OCI-LY1 (cell line): ENCODE results near the gene RAPGEF6.
A peak's percentile ranks its signal among the peaks of the same experiment; 100 is the strongest.

Experiments
- H2AFZ ChIP-seq: fragments of 200-600 bp; sonication (generic), shearing (Covaris generic); 2 replicates; pipeline ENCODE4 v1.6.0; 2014; ENCODE audit warnings: antibody characterized with exemption, mild to moderate bottlenecking, low read length
- H3F3A ChIP-seq: fragments of 200-600 bp; sonication (generic), shearing (Covaris generic); 2 replicates; pipeline ENCODE4 v1.6.0; 2014; ENCODE audit warnings: mild to moderate bottlenecking, antibody characterized with exemption, low read length, moderate library complexity; ENCODE audit not compliant: insufficient read depth
- H3K27ac ChIP-seq: fragments of 200-600 bp; sonication (generic); 2 replicates; pipeline ENCODE4 v1.5.1; 2014; ENCODE audit warnings: low read length, mixed run types, mild to moderate bottlenecking, low read depth; ENCODE audit not compliant: poor library complexity, severe bottlenecking
- H3K27me3 ChIP-seq: fragments of 200-600 bp; sonication (generic); 2 replicates; pipeline ENCODE4 v1.6.0; 2014; ENCODE audit warnings: antibody characterized with exemption, mild to moderate bottlenecking, low read length, moderate library complexity; ENCODE audit not compliant: insufficient read depth
- H3K36me3 ChIP-seq: fragments of 200-600 bp; sonication (generic); 2 replicates; pipeline ENCODE4 v1.6.1; 2014; ENCODE audit warnings: mild to moderate bottlenecking, antibody characterized with exemption, low read length, moderate library complexity, mixed read lengths; ENCODE audit not compliant: insufficient read depth
- H3K4me1 ChIP-seq: fragments of 200-600 bp; sonication (generic); 2 replicates; pipeline ENCODE4 v1.5.1; 2014; ENCODE audit warnings: mild to moderate bottlenecking, low read length, moderate library complexity; ENCODE audit not compliant: insufficient read depth, severe bottlenecking
- H3K4me2 ChIP-seq: fragments of 200-600 bp; sonication (generic), shearing (Covaris generic); 2 replicates; pipeline ENCODE4 v1.6.1; 2014; ENCODE audit warnings: low read length
- H3K4me3 ChIP-seq: fragments of 200-600 bp; sonication (generic); 2 replicates; pipeline ENCODE4 v1.5.1; 2014; ENCODE audit warnings: low read length, low read depth, mild to moderate bottlenecking, mixed read lengths; ENCODE audit not compliant: poor library complexity, severe bottlenecking
- H3K79me2 ChIP-seq: fragments of 200-600 bp; shearing (Covaris generic); 2 replicates; pipeline ENCODE4 v1.6.1; 2016; ENCODE audit warnings: mixed run types, low read length, mixed read lengths; ENCODE audit not compliant: insufficient read depth
- H3K9ac ChIP-seq: fragments of 200-600 bp; sonication (generic), shearing (Covaris generic); 2 replicates; pipeline ENCODE4 v1.6.1; 2014; ENCODE audit warnings: mild to moderate bottlenecking, low read length, mixed read lengths
- H3K9me2 ChIP-seq: fragments of 200-600 bp; sonication (generic), shearing (Covaris generic); 2 replicates; pipeline ENCODE4 v1.6.1; 2014; ENCODE audit warnings: low read depth, mild to moderate bottlenecking, low read length, mixed read lengths
- H3K9me3 ChIP-seq: fragments of 200-600 bp; shearing (Covaris generic); 2 replicates; pipeline ENCODE4 v1.6.1; 2014; ENCODE audit warnings: low read length, mixed read lengths
- H4K20me1 ChIP-seq: fragments of 200-600 bp; sonication (generic), shearing (Covaris generic); 2 replicates; pipeline ENCODE4 v1.6.0; 2016; ENCODE audit warnings: mild to moderate bottlenecking, low read length; ENCODE audit not compliant: insufficient read depth
- EZH2 ChIP-seq: fragments of 200-600 bp; sonication (generic), shearing (Covaris generic); IDR thresholded peaks from 2 replicates; pipeline ENCODE4 v1.8.0; 2017; ENCODE audit warnings: borderline replicate concordance, mixed run types, mild to moderate bottlenecking, antibody characterized with exemption, low read length, moderate library complexity, mixed read lengths
- TF ChIP-seq, protein P1 (sequence below): fragments of 200-600 bp; sonication (generic), shearing (Covaris generic); IDR thresholded peaks from 2 replicates; pipeline ENCODE4 v1.5.1; 2017; ENCODE audit warnings: mild to moderate bottlenecking, antibody characterized with exemption, low read length, moderate library complexity, mixed read lengths

The RAPGEF6 gene

DNA sequence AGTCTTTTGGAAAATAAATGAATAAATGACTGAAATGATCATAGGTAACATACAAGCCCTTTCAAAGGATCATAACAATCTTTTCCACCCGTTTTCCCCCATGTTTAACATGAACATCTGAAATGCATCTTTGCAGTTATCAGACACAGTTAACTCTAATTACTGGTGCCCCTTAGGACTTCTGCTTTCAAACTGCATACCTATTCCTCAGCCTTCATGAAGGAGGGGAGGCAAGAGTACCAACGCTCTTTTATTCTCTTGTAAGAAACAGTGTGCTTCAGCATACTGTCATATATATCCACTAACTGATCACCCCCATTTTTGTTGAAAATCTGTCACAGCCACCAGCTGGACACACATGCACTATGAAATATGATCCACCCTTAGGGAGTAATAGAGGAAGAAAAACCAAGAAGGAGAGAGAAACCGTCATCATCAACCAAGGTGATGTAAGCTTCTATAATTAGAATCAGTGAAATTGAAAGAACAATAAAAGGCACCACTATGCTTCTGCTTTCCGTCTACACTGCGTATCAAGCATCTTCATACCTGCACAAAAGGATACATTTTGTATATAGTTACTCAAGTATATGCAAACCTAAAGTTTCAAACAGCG is 98.7 kb downstream of the RAPGEF6 start:
- H3K79me2 ChIP-seq, result peaks cover 9% of the 10 kb centered on the region; the same call in 1 of the 2 replicates
- peaks cover 49% of the 10 kb centered on the region for H3K36me3 ChIP-seq
- H3K9me3 ChIP-seq, result no peaks in the 10 kb centered on the region
- H3K9me2 ChIP-seq, result no peaks in the 10 kb centered on the region
- no peaks in the 10 kb centered on the region for H3F3A ChIP-seq
- no peak for TF ChIP-seq EZH2
- TF ChIP-seq, protein P1, sequence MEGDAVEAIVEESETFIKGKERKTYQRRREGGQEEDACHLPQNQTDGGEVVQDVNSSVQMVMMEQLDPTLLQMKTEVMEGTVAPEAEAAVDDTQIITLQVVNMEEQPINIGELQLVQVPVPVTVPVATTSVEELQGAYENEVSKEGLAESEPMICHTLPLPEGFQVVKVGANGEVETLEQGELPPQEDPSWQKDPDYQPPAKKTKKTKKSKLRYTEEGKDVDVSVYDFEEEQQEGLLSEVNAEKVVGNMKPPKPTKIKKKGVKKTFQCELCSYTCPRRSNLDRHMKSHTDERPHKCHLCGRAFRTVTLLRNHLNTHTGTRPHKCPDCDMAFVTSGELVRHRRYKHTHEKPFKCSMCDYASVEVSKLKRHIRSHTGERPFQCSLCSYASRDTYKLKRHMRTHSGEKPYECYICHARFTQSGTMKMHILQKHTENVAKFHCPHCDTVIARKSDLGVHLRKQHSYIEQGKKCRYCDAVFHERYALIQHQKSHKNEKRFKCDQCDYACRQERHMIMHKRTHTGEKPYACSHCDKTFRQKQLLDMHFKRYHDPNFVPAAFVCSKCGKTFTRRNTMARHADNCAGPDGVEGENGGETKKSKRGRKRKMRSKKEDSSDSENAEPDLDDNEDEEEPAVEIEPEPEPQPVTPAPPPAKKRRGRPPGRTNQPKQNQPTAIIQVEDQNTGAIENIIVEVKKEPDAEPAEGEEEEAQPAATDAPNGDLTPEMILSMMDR, result no peak
- peaks cover 16% of the 10 kb centered on the region for H3K4me1 ChIP-seq
- peak overlapping the region; percentile 48 for H3K27ac ChIP-seq
- H2AFZ ChIP-seq, result no peak overlapping the region
- H3K27me3 ChIP-seq, result no peaks in the 10 kb centered on the region
- H3K4me2 ChIP-seq, result peak overlapping the region; percentile 16; the same call in 1 of the 2 replicates
- H3K9ac ChIP-seq, result no peak overlapping the region
- no peak overlapping the region for H3K4me3 ChIP-seq
- no peaks in the 10 kb centered on the region for H4K20me1 ChIP-seq

DNA sequence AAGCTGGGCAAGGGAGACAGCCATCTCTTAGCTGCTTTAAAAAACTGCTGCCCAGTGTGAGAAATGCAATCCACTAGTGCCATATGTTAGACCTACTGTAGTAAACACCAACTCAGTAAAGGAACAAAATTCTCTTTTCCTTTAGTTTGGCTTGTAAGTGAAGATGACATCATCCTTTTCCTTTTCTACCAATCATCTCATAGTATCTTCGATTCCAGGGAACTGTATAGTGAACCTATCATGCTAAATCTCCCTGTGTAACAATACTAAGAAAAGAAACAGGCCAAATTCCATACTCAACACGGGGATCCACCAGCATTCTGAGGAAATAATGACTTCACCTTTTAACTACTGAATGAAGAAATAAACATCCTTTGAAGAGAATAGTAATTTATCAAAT is 100.1 kb downstream of the RAPGEF6 start:
- Histone ChIP-seq H3K27me3 (no peaks in the 10 kb centered on the region), H3K4me3 (no peak overlapping the region), H3K9ac (no peak overlapping the region), H3K4me1 (peaks cover 16% of the 10 kb centered on the region), H3K27ac (no peak overlapping the region), H3K79me2 (peaks cover 9% of the 10 kb centered on the region; the same call in 1 of the 2 replicates), H3F3A (no peaks in the 10 kb centered on the region), H3K36me3 (peaks cover 37% of the 10 kb centered on the region), H3K4me2 (no peak overlapping the region), H3K9me2 (no peaks in the 10 kb centered on the region), H4K20me1 (no peaks in the 10 kb centered on the region), H3K9me3 (no peaks in the 10 kb centered on the region), H2AFZ (no peak overlapping the region)
- TF ChIP-seq, protein P1, result no peak
- TF ChIP-seq EZH2, result no peak

DNA sequence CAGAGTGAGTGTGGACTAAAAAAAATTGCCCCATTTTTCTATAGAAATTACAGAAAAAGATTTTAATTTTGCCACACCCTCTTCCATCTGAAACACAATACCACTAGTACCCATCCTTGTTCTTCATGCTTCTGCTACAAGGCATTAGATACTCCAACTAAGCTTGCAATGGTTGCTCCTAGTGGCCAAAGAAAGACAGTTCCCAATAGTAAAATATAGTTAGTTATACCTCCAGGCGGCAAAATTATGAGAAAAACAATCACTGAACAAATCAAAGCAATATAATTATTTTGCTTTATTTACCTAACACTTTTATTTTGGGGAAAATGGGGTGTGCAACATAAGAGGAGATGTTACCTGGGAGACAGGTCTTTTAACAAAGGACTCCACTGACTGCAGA is 101.2 kb downstream of the RAPGEF6 start:
- Histone ChIP-seq H3K36me3 (peaks cover 27% of the 10 kb centered on the region), H3K4me2 (no peak overlapping the region), H3K9me3 (no peaks in the 10 kb centered on the region), H3K27ac (no peak overlapping the region), H3K4me3 (no peak overlapping the region), H3F3A (no peaks in the 10 kb centered on the region), H2AFZ (no peak overlapping the region), H3K9ac (no peak overlapping the region), H3K79me2 (peaks cover 7% of the 10 kb centered on the region; the same call in 1 of the 2 replicates), H3K27me3 (no peaks in the 10 kb centered on the region), H3K9me2 (no peaks in the 10 kb centered on the region), H3K4me1 (peaks cover 16% of the 10 kb centered on the region), H4K20me1 (no peaks in the 10 kb centered on the region)
- TF ChIP-seq, protein P1, result peak; percentile 17; the same call in 1 of the 2 replicates
- TF ChIP-seq EZH2, result no peak
